NB4 (cell line): ENCODE results near the gene TNFRSF6B.
A peak's percentile ranks its signal among the peaks of the same experiment; 100 is the strongest.
"Not testable (repeated sequence)": the region's sequence is repeated elsewhere in the genome, so short reads cannot be mapped to it uniquely, and the experiment has no call there.

Experiments
- DNase-seq: peaks from one replicate; pipeline ENCODE4 v3.0.0; 2010; ENCODE audit warnings: low read depth
- H3K4me3 ChIP-seq: one replicate; pipeline ENCODE4 v1.5.1; 2011; ENCODE audit warnings: mild to moderate bottlenecking, low read depth, low read length, moderate library complexity
- CTCF ChIP-seq: IDR thresholded peaks from one replicate; pipeline ENCODE4 v1.5.1; 2012; ENCODE audit warnings: low read depth, low read length
- MAX ChIP-seq: IDR thresholded peaks from 2 replicates; pipeline ENCODE4 v1.6.1; 2011; ENCODE audit warnings: low read depth, low read length
- MYC ChIP-seq: IDR thresholded peaks from 2 replicates; pipeline ENCODE4 v1.6.1; 2011; ENCODE audit warnings: low read depth, low read length
- POLR2A ChIP-seq: IDR thresholded peaks from 2 replicates; pipeline ENCODE4 v1.6.1; 2011; ENCODE audit warnings: mild to moderate bottlenecking; ENCODE audit not compliant: insufficient read length; ENCODE audit errors: extremely low read depth

The TNFRSF6B gene

GRCh38 chr20:63696628-63697356 is at the start of gene TNFRSF6B:
TSS of gene TNFRSF6B (plus strand) at chr20:63696652. CDS start at chr20:63696768, 116 bp downstream.
- peak; percentile 9 for TF ChIP-seq POLR2A
- TF ChIP-seq MYC: no peak
- no peak for DNase-seq
- no peak within 1 kb of the TSS for H3K4me3 ChIP-seq

- DNase-seq: no peak
- no peak overlapping the region for H3K4me3 ChIP-seq
- TF ChIP-seq MAX: no peak
- no peak for TF ChIP-seq CTCF
- TF ChIP-seq MYC: no peak
- no peak for TF ChIP-seq POLR2A
Measured at GRCh38 chr20:63648190-63648589, 48.3 kb upstream of the TNFRSF6B start.

- no peak for TF ChIP-seq POLR2A
- TF ChIP-seq MYC: no peak
- TF ChIP-seq MAX: no peak
- TF ChIP-seq CTCF: no peak
- no peak overlapping the region for H3K4me3 ChIP-seq
- no peak for DNase-seq
Measured at GRCh38 chr20:63648895-63649589, 47.4 kb upstream of the TNFRSF6B start.

GRCh38 chr20:63650486-63650885 is 46.0 kb upstream of the TNFRSF6B start:
- not testable (repeated sequence) for H3K4me3 ChIP-seq, DNase-seq

- no peak overlapping the region for H3K4me3 ChIP-seq
- no peak for TF ChIP-seq POLR2A
- no peak for TF ChIP-seq MAX
- TF ChIP-seq MYC: no peak
- TF ChIP-seq CTCF: no peak
- DNase-seq: no peak
Measured at GRCh38 chr20:63651942-63652191, 44.6 kb upstream of the TNFRSF6B start.

GRCh38 chr20:63652192-63652980 is 44.1 kb upstream of the TNFRSF6B start:
- DNase-seq: peak; percentile 57
- no peak overlapping the region for H3K4me3 ChIP-seq
- no peak for TF ChIP-seq MAX
- no peak for TF ChIP-seq MYC
- no peak for TF ChIP-seq POLR2A
- TF ChIP-seq CTCF: no peak
